Measurements from ENCODE around the gene IREB2. TPM values are rescaled to one million over a fixed set of nuclear protein-coding genes. Genes with fewer than 3 reads are reported as not detected.

IREB2 gene
- total RNA-seq, 1 experiment from 2014 or later = 84.5 TPM

GRCh38 chr15:78469031-78469430 lies 31.0 kb downstream of the IREB2 start:
- peaks cover 55% of the 10 kb centered on the region for H3K36me3 Mint-ChIP-seq (ENCODE audit: insufficient read depth, unreplicated experiment)

DNA sequence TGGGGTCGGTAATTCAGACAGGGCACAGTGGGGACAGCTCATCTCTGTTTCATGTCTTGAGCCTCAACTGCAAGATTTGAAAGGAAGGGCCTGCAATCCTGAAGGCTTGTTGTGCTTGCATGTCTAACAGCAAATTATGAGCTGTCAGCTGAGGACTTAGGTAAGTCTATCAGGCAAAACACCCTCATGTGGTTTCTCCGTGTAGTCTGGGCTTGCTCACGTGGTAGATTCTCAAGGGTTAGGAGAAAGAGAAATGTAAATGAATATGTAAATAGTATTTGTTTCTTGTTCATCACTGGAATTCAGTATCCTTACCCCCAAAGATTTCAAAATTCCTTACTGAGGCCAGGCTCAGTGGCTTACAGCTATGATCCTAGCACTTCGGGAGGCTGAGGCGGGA lies 39.3 kb downstream of the IREB2 start:
- intact Hi-C loops (cut with micrococcal nuclease; ENCODE audit: unreplicated experiment) = no loop called here
- Mint-ChIP-seq H3K9me3 (ENCODE audit: low read depth, unreplicated experiment) (no peaks in the 10 kb centered on the region), H3K36me3 (ENCODE audit: insufficient read depth, unreplicated experiment) (peaks cover 63% of the 10 kb centered on the region), H3K4me1 (ENCODE audit: low read depth, unreplicated experiment) (no peaks in the 10 kb centered on the region), H3K27ac (ENCODE audit: unreplicated experiment) (no peak overlapping the region), H3K27me3 (ENCODE audit: unreplicated experiment) (no peaks in the 10 kb centered on the region), H3K4me3 (ENCODE audit: low read depth, unreplicated experiment) (no peak overlapping the region)
- TF ChIP-seq CTCF (IDR thresholded peaks at IDR 0.05; ENCODE audit: unreplicated experiment) = no peak
- CTCF ChIA-PET = no interaction called here
- no peak for DNase-seq
- no TSS peak for BruUV-seq (replicated peaks)

More at GRCh38 chr15:78469031-78469430, 31.0 kb downstream of the IREB2 start:
- Mint-ChIP-seq H3K9me3 (ENCODE audit: low read depth, unreplicated experiment) (no peaks in the 10 kb centered on the region), H3K27me3 (ENCODE audit: unreplicated experiment) (no peaks in the 10 kb centered on the region), H3K4me3 (ENCODE audit: low read depth, unreplicated experiment) (no peak overlapping the region), H3K4me1 (ENCODE audit: low read depth, unreplicated experiment) (peaks cover 8% of the 10 kb centered on the region), H3K27ac (ENCODE audit: unreplicated experiment) (no peak overlapping the region)
- BruUV-seq (replicated peaks) = no TSS peak
- no peak for DNase-seq
- TF ChIP-seq CTCF (IDR thresholded peaks at IDR 0.05; ENCODE audit: unreplicated experiment) = no peak
- intact Hi-C loops (cut with micrococcal nuclease; ENCODE audit: unreplicated experiment) = no loop called here
- CTCF ChIA-PET = no interaction called here

- CTCF ChIA-PET = no interaction called here
- TF ChIP-seq CTCF (IDR thresholded peaks at IDR 0.05; ENCODE audit: unreplicated experiment) = no peak
- Mint-ChIP-seq H3K4me1 (ENCODE audit: low read depth, unreplicated experiment) (no peaks in the 10 kb centered on the region), H3K36me3 (ENCODE audit: insufficient read depth, unreplicated experiment) (peaks cover 69% of the 10 kb centered on the region), H3K4me3 (ENCODE audit: low read depth, unreplicated experiment) (no peak overlapping the region), H3K27me3 (ENCODE audit: unreplicated experiment) (no peaks in the 10 kb centered on the region), H3K9me3 (ENCODE audit: low read depth, unreplicated experiment) (no peaks in the 10 kb centered on the region), H3K27ac (ENCODE audit: unreplicated experiment) (no peak overlapping the region)
- intact Hi-C loops (cut with micrococcal nuclease; ENCODE audit: unreplicated experiment) = loop anchor here (10.0 kb wide), 1 partner anchor 165 kb away; no protein-coding TSS in a partner anchor
- BruUV-seq (replicated peaks) = no TSS peak
- DNase-seq = no peak
These were observed 41.6 kb downstream of the IREB2 start for GRCh38 chr15:78479650-78480049.

DNA sequence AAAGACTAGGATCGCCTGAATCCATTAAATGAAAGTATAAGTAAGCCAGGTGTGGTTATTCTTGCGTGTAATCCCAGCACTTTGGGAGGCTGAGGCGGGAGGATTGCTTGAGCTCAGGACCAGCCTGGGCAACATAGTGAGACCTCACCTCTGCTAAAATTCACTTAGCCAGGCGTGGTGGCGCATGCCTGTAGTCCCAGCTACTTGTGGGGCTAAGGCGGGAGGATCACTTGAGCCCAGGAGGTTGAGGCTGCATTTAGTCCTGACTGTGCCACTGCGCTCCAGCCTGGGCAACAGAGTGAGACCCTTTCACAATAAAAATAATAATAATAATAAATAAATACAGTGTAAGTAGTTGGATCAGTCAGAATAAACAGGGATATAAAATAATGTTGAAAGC lies 43.9 kb downstream of the IREB2 start:
- Mint-ChIP-seq H3K4me3 (ENCODE audit: low read depth, unreplicated experiment) (no peak overlapping the region), H3K27me3 (ENCODE audit: unreplicated experiment) (no peaks in the 10 kb centered on the region), H3K9me3 (ENCODE audit: low read depth, unreplicated experiment) (no peaks in the 10 kb centered on the region), H3K4me1 (ENCODE audit: low read depth, unreplicated experiment) (no peaks in the 10 kb centered on the region), H3K27ac (ENCODE audit: unreplicated experiment) (no peak overlapping the region), H3K36me3 (ENCODE audit: insufficient read depth, unreplicated experiment) (peaks cover 56% of the 10 kb centered on the region)
- CTCF ChIA-PET = interaction anchor here (0.6 kb wide), 1 partner anchor 131 kb away, joined by 3 read pairs; no protein-coding TSS in a partner anchor
- no peak for DNase-seq
- TF ChIP-seq CTCF (IDR thresholded peaks at IDR 0.05; ENCODE audit: unreplicated experiment) = no peak
- BruUV-seq (replicated peaks) = no TSS peak
- intact Hi-C loops (cut with micrococcal nuclease; ENCODE audit: unreplicated experiment) = loop anchor here (10.0 kb wide), 1 partner anchor 167 kb away; no protein-coding TSS in a partner anchor
